ENCODE results near the gene COLGALT1. TPM values are rescaled to one million over a fixed set of nuclear protein-coding genes. Genes with fewer than 3 reads are reported as not detected.
A peak's percentile ranks its signal among the peaks of the same experiment; 100 is the strongest.

COLGALT1 gene
- total and polyA plus RNA-seq, 9 of the 15 experiments (the other 6 are each of a cell fraction or from before 2014, with no cell fraction given): 4.9 to 119 (median 82.6) TPM

DNA sequence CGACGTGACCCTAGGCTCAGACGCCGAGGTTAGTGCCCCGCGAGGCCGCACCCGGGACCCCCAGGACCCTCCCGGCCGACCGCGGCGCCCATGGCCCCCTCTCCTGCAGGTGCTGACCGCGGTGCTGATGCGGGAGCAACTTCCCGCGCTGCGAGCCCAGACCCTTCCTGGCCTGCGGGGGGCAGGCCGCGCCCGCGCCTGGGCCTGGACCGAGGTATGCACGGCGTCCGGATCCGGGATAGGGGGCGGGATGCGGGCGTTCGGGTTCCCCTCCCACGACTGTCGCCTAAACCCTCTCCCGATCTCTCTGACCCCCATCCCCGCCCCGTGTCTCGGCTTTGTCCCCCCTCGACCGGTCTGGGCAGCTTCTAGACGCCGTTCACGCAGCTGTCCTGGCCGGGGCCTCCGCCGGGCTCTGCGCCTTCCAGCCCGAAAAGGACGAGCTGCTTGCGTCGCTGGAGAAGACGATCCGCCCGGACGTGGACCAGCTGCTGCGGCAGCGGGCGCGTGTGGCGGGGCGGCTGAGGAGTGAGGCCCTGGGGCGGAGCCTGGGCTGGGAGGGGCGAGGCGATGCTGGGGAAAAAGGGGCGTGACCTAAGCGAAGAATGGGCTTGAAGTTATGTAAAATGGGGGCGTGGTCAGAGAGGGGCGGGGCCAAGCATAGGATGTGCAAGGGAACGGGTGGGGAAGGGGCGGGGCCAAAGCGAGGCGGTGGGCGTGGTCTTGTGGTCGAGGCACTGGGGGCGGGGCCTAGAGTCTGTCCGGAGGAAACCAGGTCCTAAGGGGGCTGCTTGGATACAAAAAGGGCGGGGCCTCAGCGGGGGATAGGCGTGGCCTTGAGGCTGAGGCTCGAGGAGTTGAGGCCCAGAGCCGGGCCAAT, 16.0 kb upstream of the COLGALT1 start (continued):
- TF ChIP-seq ZBTB9 (CRISPR knock-in tag; IDR thresholded peaks at IDR 0.05): 0 out of 2 replicates have a peak, but pooled peaks have one; percentile 31
- no peak; the same call in 1 of the 2 replicates for TF ChIP-seq FOXP1 (CRISPR knock-in tag; IDR thresholded peaks at IDR 0.05)
- TF ChIP-seq MTA2 (IDR thresholded peaks at IDR 0.05; ENCODE audit: low read depth): no peak
- peak; percentile 54 for TF ChIP-seq TBP (optimal IDR thresholded peaks at IDR 0.05; ENCODE audit: low read depth, low read length)
- TF ChIP-seq NBN (IDR thresholded peaks at IDR 0.05; ENCODE audit: low read depth): no peak
- TF ChIP-seq HOXB6 (CRISPR knock-in tag; IDR thresholded peaks at IDR 0.05; ENCODE audit: borderline replicate concordance): no peak
- TF ChIP-seq BHLHE40 (IDR thresholded peaks at IDR 0.05; ENCODE audit: low read length): peak; percentile 25; the same call in 1 of the 2 replicates
- TF ChIP-seq CCNT2 (IDR thresholded peaks at IDR 0.05; ENCODE audit: borderline replicate concordance, extremely low read depth, insufficient read length, low read depth, low read length): no peak
- TF ChIP-seq ATF1 (CRISPR knock-in tag; IDR thresholded peaks at IDR 0.05): no peak
- TF ChIP-seq ATF1 (tag; IDR thresholded peaks at IDR 0.05): peak; percentile 60
- TF ChIP-seq CBX3 (IDR thresholded peaks at IDR 0.05; ENCODE audit: borderline replicate concordance in 1 of 2, low read length in 2 of 2): peak in 1 of 2 experiments; percentile 34; a peak in 1 of 3 replicates
- TF ChIP-seq TEAD2 (tag; IDR thresholded peaks at IDR 0.05): no peak
- peak; percentile 73 for TF ChIP-seq DACH1 (IDR thresholded peaks at IDR 0.05; ENCODE audit: partially characterized antibody)
- TF ChIP-seq, protein P1, sequence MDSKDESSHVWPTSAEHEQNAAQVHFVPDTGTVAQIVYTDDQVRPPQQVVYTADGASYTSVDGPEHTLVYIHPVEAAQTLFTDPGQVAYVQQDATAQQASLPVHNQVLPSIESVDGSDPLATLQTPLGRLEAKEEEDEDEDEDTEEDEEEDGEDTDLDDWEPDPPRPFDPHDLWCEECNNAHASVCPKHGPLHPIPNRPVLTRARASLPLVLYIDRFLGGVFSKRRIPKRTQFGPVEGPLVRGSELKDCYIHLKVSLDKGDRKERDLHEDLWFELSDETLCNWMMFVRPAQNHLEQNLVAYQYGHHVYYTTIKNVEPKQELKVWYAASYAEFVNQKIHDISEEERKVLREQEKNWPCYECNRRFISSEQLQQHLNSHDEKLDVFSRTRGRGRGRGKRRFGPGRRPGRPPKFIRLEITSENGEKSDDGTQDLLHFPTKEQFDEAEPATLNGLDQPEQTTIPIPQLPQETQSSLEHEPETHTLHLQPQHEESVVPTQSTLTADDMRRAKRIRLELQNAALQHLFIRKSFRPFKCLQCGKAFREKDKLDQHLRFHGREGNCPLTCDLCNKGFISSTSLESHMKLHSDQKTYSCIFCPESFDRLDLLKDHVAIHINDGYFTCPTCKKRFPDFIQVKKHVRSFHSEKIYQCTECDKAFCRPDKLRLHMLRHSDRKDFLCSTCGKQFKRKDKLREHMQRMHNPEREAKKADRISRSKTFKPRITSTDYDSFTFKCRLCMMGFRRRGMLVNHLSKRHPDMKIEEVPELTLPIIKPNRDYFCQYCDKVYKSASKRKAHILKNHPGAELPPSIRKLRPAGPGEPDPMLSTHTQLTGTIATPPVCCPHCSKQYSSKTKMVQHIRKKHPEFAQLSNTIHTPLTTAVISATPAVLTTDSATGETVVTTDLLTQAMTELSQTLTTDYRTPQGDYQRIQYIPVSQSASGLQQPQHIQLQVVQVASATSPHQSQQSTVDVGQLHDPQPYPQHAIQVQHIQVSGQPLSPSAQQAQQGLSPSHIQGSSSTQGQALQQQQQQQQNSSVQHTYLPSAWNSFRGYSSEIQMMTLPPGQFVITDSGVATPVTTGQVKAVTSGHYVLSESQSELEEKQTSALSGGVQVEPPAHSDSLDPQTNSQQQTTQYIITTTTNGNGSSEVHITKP (IDR thresholded peaks at IDR 0.05; ENCODE audit: partially characterized antibody): peak; percentile 33
- TF ChIP-seq ETS2 (tag; IDR thresholded peaks at IDR 0.05; ENCODE audit: borderline replicate concordance, poor library complexity, severe bottlenecking): no peak
- TF ChIP-seq ATF6 (CRISPR knock-in tag; IDR thresholded peaks at IDR 0.05): 0 out of 2 replicates have a peak, but pooled peaks have one; percentile 44
- TF ChIP-seq RNF2 (IDR thresholded peaks at IDR 0.05): 0 out of 2 replicates have a peak, but pooled peaks have one; percentile 18
- TF ChIP-seq ZNF668 (CRISPR knock-in tag; IDR thresholded peaks at IDR 0.05): no peak
- peak; percentile 73; the same call in 1 of the 2 replicates for TF ChIP-seq CTBP1 (IDR thresholded peaks at IDR 0.05; ENCODE audit: borderline replicate concordance)
- TF ChIP-seq, protein P2, sequence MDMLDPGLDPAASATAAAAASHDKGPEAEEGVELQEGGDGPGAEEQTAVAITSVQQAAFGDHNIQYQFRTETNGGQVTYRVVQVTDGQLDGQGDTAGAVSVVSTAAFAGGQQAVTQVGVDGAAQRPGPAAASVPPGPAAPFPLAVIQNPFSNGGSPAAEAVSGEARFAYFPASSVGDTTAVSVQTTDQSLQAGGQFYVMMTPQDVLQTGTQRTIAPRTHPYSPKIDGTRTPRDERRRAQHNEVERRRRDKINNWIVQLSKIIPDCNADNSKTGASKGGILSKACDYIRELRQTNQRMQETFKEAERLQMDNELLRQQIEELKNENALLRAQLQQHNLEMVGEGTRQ (CRISPR knock-in tag; IDR thresholded peaks at IDR 0.05): peak; percentile 16; the same call in 1 of the 2 replicates

All from K562 (cell line).